GM18873 (cell line): Measurements from ENCODE around the gene AKIRIN2.
A peak's percentile ranks its signal among the peaks of the same experiment; 100 is the strongest.

Experiments
- ATAC-seq: cut with Tn5 transposase; IDR thresholded peaks from one replicate; pipeline ENCODE4 v1.9.1; 2021; ENCODE audit warnings: mild to moderate bottlenecking, moderate library complexity, moderate number of reproducible peaks; ENCODE audit not compliant: unreplicated experiment, low FRiP score

AKIRIN2 gene

DNA sequence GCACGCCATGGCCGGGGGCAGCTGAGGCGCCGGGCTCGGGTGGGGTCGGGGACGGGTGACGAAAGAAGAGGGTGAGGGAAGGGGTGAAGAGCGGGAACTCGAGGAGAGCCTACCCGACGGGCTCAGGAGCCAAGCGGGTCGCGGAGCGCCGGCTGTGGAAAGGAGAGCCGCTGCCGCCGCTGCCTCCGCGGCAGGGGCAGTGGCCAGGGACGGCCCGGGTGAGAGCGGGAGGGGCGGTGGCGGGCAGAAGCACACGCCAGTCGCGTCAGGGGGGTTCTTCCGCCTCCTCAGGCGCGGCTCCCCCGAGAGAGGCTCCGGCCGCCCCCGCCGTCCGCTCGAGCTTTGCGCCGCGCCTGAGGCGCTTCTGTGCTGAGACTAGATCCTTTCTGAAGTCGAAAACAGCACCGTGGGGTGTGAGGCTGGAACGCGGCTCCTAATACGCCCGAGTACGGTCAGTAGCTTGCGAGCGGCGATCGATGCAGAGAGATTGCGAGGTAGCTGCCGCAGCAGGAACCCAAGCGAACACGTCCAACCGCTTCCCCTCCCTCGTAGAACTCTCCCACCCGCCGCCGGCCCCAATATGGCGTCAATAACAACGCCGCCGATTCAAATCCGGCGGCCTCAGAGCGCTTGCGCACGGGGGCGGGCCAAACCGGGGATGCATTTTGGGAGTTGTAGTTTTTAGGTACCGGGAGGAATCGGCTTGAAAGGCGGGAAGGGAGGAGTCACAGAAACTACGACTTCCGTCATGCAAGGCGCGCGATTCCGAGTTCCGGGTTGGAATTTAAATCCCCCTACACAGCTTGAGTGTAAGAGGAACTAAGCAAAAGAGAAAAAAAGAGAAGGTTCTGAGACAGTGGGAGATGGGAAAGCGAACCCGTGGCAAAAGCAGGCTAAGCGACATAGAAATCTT, at the start of gene AKIRIN2:
Gene AKIRIN2 (minus strand): TSS at position 558 of the 913 bp plus-strand sequence. CDS start 549 bp downstream, at position 9.
- ATAC-seq: peak; percentile 65

DNA sequence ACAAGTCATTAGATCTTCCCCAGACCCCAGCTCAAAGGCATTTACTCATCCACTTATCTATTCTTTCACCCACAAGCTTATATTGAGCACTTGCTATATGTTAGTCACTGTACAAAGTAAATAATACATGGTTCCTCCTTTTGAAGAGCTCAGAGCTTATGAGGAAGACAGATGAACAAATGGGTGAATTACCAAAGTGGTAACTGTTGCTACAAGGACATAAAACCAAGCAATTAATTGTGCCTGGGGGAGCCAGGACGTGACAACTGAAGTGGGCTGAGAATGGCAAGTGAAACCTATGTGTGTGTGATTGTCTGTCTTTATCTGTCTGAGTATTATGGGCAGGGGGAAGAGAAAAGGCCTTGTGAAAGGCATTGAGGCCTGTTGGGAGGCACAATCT, 45.6 kb upstream of the AKIRIN2 start:
- ATAC-seq: no peak

DNA sequence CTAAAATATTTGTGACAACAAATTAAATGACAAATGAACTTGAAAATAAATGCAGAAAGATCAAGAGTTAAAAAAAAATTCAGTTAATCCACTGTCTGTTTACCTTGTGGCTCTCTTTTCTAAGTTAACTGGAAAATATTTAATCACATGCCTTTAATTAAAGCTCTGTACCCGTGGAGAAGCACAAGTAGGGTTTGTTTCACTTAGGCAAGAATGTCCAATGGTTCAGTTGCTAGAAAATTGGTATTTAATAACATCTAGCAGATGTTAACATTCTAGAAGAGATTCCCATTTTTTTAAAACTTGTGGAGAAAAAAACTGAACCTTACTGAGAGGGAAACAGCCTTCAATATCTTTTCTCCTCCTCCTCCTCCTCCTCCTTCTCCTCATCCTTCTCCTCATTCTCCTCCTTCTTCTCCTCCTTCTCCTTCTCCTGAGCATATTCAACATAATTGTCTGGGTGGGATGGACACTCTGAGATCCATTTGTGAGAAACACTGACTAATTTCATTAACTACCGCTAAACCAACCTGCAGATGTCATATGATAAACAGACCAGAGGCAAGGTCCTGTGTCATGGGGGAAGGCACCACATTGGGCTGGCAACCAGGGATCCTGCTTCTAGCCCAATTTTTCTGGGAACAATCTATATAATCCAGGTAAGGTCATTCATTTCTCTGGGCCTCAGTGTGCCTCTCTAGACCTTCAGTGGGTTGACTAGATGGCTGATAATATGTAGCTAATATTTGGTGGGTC, 44.1 kb upstream of the AKIRIN2 start:
- ATAC-seq: no peak

DNA sequence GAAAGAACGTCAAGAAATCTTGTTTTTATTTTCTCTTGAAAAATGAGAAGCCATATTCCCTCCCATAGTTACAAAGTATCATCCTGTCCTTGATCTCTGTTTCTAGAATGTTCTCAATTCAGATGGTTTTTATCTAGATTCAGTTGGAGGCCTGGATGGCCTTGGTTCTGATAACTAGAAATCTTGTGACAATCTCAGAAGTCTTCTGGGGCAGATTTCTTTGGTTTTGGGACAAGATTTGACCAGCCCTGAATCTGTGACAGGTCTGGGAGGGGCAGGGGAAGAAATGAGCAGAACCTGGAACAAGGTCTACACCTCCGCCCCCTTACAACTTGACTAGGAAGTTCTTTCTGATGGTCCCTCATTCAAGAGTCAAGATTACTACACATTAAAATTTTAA, 41.4 kb upstream of the AKIRIN2 start:
- no peak for ATAC-seq

DNA sequence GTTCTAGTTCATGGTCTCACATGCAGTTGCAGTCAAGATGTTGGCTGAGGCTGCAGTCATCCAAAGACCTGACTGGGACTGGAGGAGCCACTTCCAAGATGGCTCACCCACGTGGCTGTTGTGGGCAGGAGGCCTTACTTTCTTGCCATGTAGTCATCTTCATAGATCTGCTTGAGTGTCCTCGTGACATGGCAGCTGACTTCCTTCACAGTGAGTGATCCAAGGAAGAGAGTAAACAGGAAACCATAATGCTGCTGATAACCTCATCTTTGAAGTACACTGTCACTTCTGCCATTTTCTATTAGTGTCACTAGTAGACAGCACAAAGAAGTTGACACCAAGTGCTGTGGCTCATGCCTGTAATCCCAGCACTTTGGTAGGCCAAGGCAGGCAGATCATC, 40.1 kb upstream of the AKIRIN2 start:
- peak; percentile 58 for ATAC-seq

DNA sequence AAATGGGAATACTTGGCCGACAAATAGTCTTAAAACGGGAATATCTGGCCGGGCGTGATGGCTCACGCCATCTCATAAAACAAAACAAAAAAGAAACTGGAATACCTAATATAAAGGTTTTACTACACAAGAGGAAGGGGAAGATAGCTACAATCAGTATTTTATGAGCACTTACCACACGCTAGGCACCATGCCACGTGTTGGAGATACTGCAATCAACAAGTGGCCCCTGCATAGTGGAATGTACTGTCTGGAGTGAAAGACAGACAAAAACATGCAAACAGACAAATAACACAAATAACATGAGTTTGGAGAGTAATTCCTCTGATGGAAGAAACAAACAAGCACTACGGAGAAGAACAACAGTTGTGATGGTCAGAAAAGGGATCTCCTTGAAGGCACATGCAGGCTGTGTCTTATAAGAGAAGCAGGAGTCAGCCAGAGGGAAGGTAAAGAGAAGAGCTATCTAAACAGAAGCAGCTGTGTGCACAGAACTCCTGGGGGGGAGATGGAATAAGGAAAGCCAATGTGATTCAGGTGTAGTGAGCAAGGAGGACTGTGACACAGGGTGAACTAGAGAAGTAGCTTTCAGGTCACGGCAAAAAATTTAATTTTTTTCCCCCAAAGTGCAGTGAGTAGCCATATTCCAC, 39.1 kb upstream of the AKIRIN2 start:
- no peak for ATAC-seq

DNA sequence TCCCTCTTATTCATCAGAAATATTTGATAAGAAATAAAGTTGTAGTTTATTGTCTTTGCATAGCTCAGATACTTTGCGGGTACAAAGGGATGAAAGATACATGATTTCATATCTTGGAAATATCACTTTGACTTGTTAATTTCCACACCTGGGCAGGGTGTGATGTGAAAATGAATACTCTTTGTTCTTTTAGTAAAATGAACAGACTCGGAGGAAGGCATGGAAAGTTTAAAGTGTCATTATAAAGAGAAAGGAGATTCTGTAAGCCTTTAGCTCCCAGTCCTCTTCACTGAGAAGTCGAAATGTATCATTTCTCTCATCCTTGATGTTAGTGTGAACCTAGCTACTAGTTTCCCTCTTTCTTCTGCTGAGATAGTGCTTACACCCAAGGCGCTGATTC, 36.7 kb upstream of the AKIRIN2 start:
- no peak for ATAC-seq

DNA sequence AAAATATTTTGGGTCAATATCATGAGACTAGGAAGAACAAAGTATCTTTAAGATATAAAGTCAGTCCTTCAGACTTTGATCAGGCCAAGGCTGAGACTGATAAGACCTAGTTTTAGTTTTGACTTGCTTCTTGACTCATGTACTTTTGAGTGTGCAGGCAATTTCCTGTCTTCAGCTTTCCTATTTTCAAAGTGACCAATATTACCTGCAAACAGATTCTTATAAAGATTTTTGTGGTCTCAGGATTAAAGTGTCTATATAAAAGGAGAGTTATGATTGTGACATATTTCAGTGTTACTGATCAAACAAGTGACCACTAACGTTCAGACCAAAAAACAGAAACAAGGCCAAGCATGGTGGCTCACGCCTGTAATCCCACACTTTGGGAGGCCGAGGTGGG, 36.0 kb upstream of the AKIRIN2 start:
- ATAC-seq: no peak

DNA sequence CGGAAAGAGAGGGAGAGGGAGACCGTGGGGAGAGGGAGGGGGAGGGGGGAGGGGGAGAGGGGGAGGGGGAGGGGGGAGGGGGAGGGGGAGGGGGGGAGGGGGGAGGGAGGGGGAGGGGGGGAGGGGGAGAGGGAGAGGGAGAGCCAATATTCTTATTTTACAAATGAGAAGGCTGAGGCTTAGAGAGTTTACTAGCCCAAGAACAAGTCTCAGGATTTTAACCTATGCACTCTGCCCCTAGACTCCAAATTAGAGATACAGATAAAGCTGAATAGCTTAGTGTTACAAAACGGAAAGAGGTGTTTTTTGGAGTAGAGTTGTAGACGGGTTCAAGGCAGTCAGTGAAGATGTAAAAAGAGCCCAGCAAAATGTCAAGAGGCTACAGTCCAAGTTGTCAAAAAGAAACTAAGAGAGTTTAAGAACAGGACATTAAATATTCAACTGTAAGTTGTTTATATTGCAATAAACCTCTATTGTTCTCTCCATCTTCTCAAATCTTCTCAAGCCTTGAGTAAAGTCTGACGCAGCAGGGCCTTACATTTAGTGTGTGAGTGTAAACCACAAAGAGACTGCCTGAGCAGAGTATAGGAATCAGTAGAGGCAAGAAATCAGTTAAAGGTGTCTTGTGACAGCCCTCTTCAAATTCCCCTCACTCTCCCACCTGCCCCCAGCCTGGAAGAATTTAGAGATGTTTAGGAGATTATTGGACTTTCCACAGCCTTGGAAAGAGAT, 34.9 kb upstream of the AKIRIN2 start:
- no peak for ATAC-seq

DNA sequence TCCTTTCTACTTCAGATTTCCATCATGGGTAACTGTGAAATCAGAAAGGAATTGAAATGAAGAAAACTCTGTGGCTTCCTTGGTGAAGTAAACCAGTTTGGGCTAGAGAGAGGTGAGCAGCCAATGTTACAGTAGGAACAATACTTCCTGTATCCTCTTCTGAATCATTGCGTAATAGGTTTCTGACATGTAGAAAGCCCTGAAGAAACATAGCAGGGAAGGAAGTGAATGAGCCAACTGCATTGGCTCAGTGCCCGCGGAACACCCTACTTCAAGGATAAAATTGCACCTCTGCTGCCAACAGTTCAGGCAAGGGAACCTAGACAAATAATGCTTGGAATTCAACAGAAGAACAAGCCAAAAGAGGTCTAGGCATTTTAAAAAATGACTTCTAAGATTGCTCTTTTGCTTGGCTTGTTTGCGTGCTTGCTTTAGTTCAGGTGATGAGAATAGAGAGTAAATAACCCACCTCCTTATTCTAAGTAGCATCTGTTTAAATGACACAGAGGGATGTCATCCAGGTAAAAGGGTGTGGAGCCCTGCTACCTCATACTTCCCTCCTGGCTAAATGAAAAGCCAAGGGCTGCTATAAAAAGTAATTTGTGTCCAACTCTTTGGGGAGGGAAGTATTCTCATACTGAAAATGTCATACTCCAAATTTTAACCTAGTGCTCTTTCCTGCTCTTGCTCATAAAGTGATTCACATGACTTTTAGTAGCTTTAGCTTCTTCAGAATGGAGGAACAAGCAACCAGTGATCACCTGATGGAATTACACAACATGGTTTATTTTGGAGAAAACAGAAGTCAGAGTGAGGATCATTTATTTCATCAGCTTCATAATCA, 30.0 kb upstream of the AKIRIN2 start:
- peak; percentile 74 for ATAC-seq

DNA sequence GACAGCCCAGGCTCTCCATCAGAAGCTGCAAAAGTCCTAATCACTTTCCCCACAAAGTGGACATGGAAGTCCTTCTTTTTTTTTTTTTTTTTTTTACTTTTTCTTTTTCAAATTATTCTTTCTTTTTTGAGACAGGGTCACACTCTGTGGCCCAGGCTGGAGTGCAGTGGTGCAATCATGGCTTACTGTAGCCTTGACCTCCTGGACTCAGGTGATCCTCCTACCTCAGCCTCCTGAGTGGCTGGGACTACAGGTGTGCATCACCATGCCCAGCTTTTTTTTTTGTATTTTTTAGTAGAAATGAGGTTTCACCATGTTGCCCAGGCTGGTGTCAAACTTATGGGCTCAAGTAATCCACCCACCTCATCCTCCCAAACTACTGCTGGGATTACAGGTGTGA, 29.0 kb upstream of the AKIRIN2 start:
- ATAC-seq: no peak

DNA sequence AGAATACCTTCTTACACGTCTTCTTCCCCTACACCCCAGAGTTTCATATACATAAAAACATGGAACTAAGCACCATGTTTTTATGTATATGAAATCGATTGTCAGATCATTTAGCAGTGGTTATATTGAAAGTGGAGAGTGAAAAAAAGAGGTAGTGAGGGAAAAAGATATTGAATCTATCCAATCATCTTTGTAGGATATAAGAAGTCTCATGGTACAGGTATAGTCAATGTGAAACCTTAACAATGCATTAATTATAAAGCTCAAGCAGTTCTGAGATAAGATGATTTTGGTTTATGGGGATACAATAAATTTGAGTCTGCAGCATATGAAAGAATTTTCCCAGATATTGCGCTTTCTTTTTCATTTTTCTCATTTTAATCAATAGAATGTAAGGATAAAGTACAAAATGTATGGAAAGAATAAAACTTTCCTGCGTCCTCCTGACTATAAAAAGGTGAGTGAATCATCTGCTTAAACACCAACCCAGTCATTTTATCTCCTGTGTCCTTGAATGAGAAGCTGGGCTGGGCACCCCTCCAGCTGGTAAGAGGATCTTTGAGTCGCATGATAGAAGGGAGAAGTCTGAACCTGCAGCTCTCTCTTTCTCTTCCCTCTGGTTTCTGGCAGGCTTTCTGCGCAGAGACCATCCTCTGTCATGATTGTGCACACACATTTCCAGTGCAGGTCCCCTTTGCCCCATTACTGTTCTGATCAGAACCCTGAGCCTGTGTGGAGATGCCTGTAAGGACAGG, 28.1 kb upstream of the AKIRIN2 start:
- ATAC-seq: no peak

DNA sequence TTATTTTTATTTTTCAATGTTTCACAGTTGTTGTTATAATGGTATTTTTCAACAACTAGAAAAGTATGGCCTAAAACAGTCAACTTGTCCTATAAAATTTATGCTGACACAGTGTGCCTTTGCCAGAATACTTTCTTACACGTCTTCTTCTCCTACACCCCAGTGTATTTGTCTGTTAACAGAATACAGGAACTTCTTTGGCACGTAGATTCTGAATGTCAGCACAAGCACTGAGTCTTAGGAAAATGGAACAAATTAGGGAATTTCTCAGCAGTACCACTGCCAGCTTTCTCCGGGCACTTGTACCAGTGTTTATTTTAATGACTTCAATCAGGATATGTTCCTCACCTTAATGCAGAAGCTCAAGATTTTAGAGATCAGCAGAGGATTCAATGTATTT, 26.7 kb upstream of the AKIRIN2 start:
- no peak for ATAC-seq

DNA sequence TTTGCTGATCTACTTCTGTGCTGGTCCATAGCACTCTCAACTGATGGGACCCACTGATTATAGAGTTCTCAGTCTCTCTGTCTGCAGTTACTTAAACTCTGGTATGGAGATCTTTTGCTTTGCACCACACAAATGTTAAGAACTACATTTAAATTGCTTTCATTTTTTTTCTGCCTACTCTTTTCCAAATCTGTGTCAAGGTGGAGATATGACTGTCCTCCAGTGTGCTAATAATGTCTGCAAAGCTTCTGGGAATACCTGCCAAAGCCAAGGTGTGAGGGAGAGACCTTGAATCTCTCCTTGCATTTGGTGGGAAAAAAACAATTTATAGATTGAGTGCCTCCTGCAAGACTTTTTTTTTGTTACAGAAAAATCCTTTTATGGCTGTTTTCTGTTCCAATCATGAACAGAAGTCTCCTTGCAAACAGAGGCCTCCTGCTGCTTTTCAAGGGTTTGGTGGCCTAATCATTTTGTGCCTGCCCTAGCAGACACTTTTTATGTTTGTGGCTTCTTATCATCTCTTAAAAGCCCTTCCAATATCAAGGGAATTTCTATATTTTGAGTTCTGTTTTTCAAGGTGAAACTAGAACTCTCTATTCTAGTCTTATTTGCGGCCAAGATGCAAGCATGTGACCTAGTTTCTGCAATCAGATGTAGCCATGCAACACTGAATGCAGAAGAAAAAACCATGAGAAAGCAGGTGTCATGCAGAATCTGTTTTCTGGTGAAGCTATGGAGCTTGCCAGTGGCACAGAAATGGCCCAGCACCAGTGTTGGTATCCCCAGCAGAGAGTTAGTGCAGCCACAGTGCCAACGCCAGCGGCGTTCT, 23.2 kb upstream of the AKIRIN2 start:
- peak; percentile 73 for ATAC-seq

DNA sequence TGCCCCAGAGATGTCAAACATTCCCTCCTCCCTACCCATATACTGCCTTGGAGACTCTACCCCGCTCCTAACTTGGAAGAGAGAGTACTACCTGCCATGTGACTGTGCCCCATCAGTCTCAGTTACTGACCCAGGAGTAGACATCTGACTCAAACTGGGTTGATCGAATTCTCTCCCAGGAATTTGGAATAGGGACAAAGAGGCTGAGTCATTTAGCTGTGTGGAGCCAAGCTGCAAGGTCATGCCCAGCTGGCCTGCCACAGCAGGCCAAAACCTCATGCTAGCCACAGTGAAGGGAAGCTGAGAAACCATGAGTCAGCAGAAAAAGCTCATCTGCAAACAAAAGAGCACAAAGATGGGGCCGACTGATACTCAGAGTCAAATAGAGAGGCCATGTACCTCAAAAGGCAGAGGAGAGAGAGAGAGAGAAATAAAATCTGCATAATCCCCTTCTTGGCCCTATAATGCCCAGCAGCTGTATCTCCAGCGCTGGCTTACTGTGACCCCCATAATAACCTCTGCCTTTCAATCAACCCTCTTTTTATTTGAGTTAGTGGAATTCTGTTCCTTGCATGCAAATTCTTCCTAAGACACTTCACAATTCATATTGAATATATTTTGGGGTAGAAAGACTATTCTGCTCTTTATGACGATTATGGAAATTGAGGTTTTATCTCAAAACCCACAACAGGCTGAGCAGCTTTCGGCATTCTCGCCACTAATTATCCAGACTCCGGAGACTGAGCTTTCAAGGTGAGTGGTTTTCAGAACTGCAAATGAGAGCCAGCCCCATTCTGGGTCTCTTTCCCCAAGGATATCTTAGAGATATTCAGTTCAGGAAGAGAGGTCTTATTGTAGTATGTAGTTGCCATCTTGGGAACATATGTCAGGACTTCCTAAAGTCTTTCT, 21.4 kb upstream of the AKIRIN2 start:
- ATAC-seq: peak; percentile 41

DNA sequence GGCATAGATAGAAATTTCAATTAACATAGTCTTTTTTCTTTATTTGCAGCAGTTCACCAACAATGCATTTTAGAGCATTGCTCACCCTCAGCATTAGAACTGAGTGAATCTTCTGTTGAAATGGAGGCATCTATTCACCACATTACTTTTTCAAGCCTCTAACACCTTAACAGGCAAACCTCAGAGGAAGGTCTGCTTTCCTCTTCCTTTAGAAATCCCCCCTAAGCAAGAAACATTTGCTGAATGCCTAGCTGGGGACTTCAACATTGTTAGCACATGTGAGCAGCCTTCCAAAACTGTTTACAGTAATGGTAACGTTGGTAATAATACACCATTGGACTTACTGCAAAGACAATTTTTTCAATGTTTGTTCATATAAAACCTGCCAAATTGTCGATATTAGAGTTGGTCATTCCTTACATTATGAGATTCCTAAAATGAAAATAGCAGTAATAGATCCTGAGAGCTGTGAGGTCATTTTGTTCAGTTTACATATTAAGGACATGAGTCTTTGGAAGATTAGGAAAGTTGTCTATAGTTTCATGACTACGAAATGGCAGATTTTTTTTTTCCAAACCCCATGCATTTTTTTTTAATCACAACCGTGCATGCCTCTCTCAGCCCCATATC, 20.6 kb upstream of the AKIRIN2 start:
- ATAC-seq: no peak

DNA sequence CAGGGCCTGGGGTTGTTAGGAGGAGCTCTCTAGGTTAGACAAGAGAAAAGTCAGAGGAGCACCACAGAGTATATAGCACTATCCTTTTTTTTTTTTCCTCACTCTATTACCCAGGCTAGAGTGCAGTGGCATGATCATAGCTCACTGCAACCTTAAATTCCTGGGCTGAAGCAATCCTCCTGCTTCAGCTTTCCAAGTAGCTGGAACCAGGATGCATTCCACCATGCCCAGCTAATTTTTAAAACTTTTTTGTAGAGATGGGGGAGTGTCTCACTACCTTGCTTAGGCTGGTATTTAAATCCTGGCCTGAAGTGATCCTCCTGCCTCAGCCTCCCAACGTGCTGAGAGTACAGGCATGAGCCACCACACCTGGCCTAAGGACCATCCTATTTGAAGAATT, 19.3 kb upstream of the AKIRIN2 start:
- no peak for ATAC-seq
